Right cardiac atrium (tissue), 5 donors: ENCODE measurements around the gene ADAMTS9. TPM values are rescaled to one million over a fixed set of nuclear protein-coding genes. Genes with fewer than 3 reads are reported as not detected.

Experiments
- ATAC-seq, 2 donors: fragments of 200-7000 bp; cut with Tn5 transposase; one replicate each; pipeline versions ENCODE4 v1.8.0 to v1.9.1; 2020; ENCODE audit warnings: moderate library complexity in 2 of 2, mild to moderate bottlenecking in 1 of 2
- DNase-seq, 3 donors: peaks; one replicate each; pipeline ENCODE4 v3.0.0-alpha.2; 2020
- H3K27ac ChIP-seq: one replicate; pipeline ENCODE4 v1.5.1; 2013; ENCODE audit warnings: mild to moderate bottlenecking, low read length, control low read depth, moderate library complexity
- H3K27me3 ChIP-seq: one replicate; pipeline ENCODE4 v1.6.1; 2013; ENCODE audit not compliant: control insufficient read depth, insufficient read depth
- H3K4me1 ChIP-seq: one replicate; pipeline ENCODE4 v1.6.1; 2013; ENCODE audit warnings: low read length; ENCODE audit not compliant: control insufficient read depth, insufficient read depth
- H3K4me3 ChIP-seq: one replicate; pipeline ENCODE4 v1.5.1; 2013; ENCODE audit warnings: low read length, control low read depth
- H3K9me3 ChIP-seq: one replicate; pipeline ENCODE4 v1.6.1; 2013; ENCODE audit warnings: low read length; ENCODE audit not compliant: control insufficient read depth
- WGBS: extraction: QIAGEN DNeasy Blood & Tissue Kit; methylation state at CpG from one replicate; pipeline ENCODE4 v1.1.7; 2013; 5-methylcytosine and 5-hydroxymethylcytosine counted together
- intact Hi-C, 4 donors: fragments of 100-400 bp; cut with DNase I; formaldehyde crosslinking; loops; one replicate each; pipeline versions ENCODE4 v1.11.0 to v1.14.0; 2022 to 2023
- polyA plus RNA-seq: library from polyadenylated mRNA; stranded (reverse); fragments of 200-250 nt; gene quantifications from one replicate; pipeline ENCODE4 v1.2.3, GENCODE V29; 2013
- total RNA-seq, 4 donors: library from RNA; stranded (reverse); fragmentation: NEBNext Ultra II Directional; extraction: Animal tissue kit (Norgen Biotek cat#: 25700); gene quantifications; one replicate each; pipeline ENCODE4 v1.2.1, GENCODE V29; 2021
- donor health status: healthy with polysubstance abuse.
- donor health status: DM: no; HTN: yes; CAD: no.
- donor health status: DM: no; HTN: no; CAD: no.
- donor health status: DM: no; HTN: yes; CAD: no; lungs with severe emphysema.
- donor health status: DM: yes; HTN: yes; CAD: no.

The ADAMTS9 gene
- total and polyA plus RNA-seq, 5 donors = 9.8 to 53.4 (median 13.0) TPM

GRCh38 chr3:64574194-64574593, 113.6 kb downstream of the ADAMTS9 start:
- Histone ChIP-seq H3K4me1 (no peaks in the 10 kb centered on the region), H3K9me3 (no peaks in the 10 kb centered on the region), H3K4me3 (no peak overlapping the region), H3K27me3 (no peaks in the 10 kb centered on the region), H3K27ac (no peak overlapping the region)
- intact Hi-C loops = no loop called here
- no peak for DNase-seq
- ATAC-seq = no peak
- WGBS = 91% methylated on average over 2 of the region's 2 CpGs

- H3K27ac ChIP-seq = no peak overlapping the region
- peak; percentile 65 to 79 for ATAC-seq
These were observed 115.8 kb downstream of the ADAMTS9 start for GRCh38 chr3:64571982-64572381.

GRCh38 chr3:64568895-64569517, 118.8 kb downstream of the ADAMTS9 start:
- intact Hi-C loops = no loop called here
- WGBS = 74% methylated on average over 5 of the region's 5 CpGs
- Histone ChIP-seq H3K9me3 (no peaks in the 10 kb centered on the region), H3K27ac (no peak overlapping the region), H3K4me1 (no peaks in the 10 kb centered on the region), H3K27me3 (no peaks in the 10 kb centered on the region), H3K4me3 (no peak overlapping the region)
- DNase-seq (no peak), ATAC-seq (no peak)

More at GRCh38 chr3:64571982-64572381, 115.8 kb downstream of the ADAMTS9 start:
- intact Hi-C loops = no loop called here
- Histone ChIP-seq H3K4me3 (no peak overlapping the region), H3K9me3 (no peaks in the 10 kb centered on the region), H3K4me1 (no peaks in the 10 kb centered on the region), H3K27me3 (no peaks in the 10 kb centered on the region)
- 63% methylated on average over 1 of the region's 1 CpG for WGBS
- no peak for DNase-seq

GRCh38 chr3:64566859-64567258, 120.9 kb downstream of the ADAMTS9 start:
- no peak for DNase-seq
- Histone ChIP-seq H3K27me3 (no peaks in the 10 kb centered on the region), H3K4me1 (no peaks in the 10 kb centered on the region), H3K27ac (no peak overlapping the region), H3K4me3 (no peak overlapping the region), H3K9me3 (no peaks in the 10 kb centered on the region)
- no peak for ATAC-seq
- 92% methylated on average over 3 of the region's 3 CpGs for WGBS
- intact Hi-C loops = no loop called here

- Histone ChIP-seq H3K4me1 (no peaks in the 10 kb centered on the region), H3K27ac (no peak overlapping the region), H3K27me3 (no peaks in the 10 kb centered on the region), H3K9me3 (no peaks in the 10 kb centered on the region), H3K4me3 (no peak overlapping the region)
- intact Hi-C loops = no loop called here
- DNase-seq = no peak
- 40% methylated on average over 3 of the region's 3 CpGs for WGBS
- ATAC-seq = no peak
These were observed 124.0 kb downstream of the ADAMTS9 start for GRCh38 chr3:64563751-64564150.

GRCh38 chr3:64561868-64562267, 125.9 kb downstream of the ADAMTS9 start:
- Histone ChIP-seq H3K9me3 (no peaks in the 10 kb centered on the region), H3K4me3 (no peak overlapping the region), H3K27ac (no peak overlapping the region), H3K4me1 (no peaks in the 10 kb centered on the region), H3K27me3 (no peaks in the 10 kb centered on the region)
- WGBS = 85% methylated on average over 2 of the region's 2 CpGs
- DNase-seq (no peak), ATAC-seq (no peak)
- intact Hi-C loops = no loop called here

- H3K27me3 ChIP-seq = no peaks in the 10 kb centered on the region
- peak; percentile 65 to 67 for ATAC-seq
- intact Hi-C loops = no loop called here
- 58% methylated on average over 22 of the region's 22 CpGs for WGBS
- H3K4me3 ChIP-seq = no peak overlapping the region
- no peaks in the 10 kb centered on the region for H3K9me3 ChIP-seq
- peak in 1 of 3 donors; percentile 63 for DNase-seq
- no peaks in the 10 kb centered on the region for H3K4me1 ChIP-seq
- H3K27ac ChIP-seq = peak overlapping the region; percentile 28
These were observed 126.4 kb downstream of the ADAMTS9 start for GRCh38 chr3:64561325-64561843.

GRCh38 chr3:64560791-64561190, 127.0 kb downstream of the ADAMTS9 start:
- intact Hi-C loops = no loop called here
- Histone ChIP-seq H3K27me3 (no peaks in the 10 kb centered on the region), H3K27ac (no peak overlapping the region), H3K9me3 (no peaks in the 10 kb centered on the region), H3K4me3 (no peak overlapping the region), H3K4me1 (no peaks in the 10 kb centered on the region)
- DNase-seq = no peak
- 42% methylated on average over 2 of the region's 2 CpGs for WGBS
- peak; percentile 43 to 70 for ATAC-seq

- H3K27ac ChIP-seq = no peak overlapping the region
- no peak overlapping the region for H3K4me3 ChIP-seq
- no peaks in the 10 kb centered on the region for H3K4me1 ChIP-seq
- no peaks in the 10 kb centered on the region for H3K27me3 ChIP-seq
- 92% methylated on average over 7 of the region's 7 CpGs for WGBS
- no peaks in the 10 kb centered on the region for H3K9me3 ChIP-seq
- no peak for ATAC-seq
- DNase-seq = no peak
- intact Hi-C loops = no loop called here
These were observed 128.2 kb downstream of the ADAMTS9 start for GRCh38 chr3:64559588-64559987.

GRCh38 chr3:64556046-64556445, 131.8 kb downstream of the ADAMTS9 start:
- intact Hi-C loops = no loop called here
- H3K4me1 ChIP-seq = no peaks in the 10 kb centered on the region
- WGBS = over 99% methylated on average over 3 of the region's 3 CpGs
- no peak overlapping the region for H3K27ac ChIP-seq
- ATAC-seq (no peak), DNase-seq (no peak)
- no peaks in the 10 kb centered on the region for H3K27me3 ChIP-seq
- no peaks in the 10 kb centered on the region for H3K9me3 ChIP-seq
- H3K4me3 ChIP-seq = no peak overlapping the region

- WGBS = 92% methylated on average over 3 of the region's 3 CpGs
- Histone ChIP-seq H3K4me1 (no peaks in the 10 kb centered on the region), H3K27ac (no peak overlapping the region)
These were observed 132.4 kb downstream of the ADAMTS9 start for GRCh38 chr3:64555351-64555750.

More at GRCh38 chr3:64555351-64555750, 132.4 kb downstream of the ADAMTS9 start:
- Histone ChIP-seq H3K9me3 (no peaks in the 10 kb centered on the region), H3K27me3 (no peaks in the 10 kb centered on the region), H3K4me3 (no peak overlapping the region)
- intact Hi-C loops = no loop called here
- DNase-seq (no peak), ATAC-seq (no peak)
